ENCODE results near the gene SPTBN1. TPM values are rescaled to one million over a fixed set of nuclear protein-coding genes. Genes with fewer than 3 reads are reported as not detected.

Gene SPTBN1
- total and polyA plus RNA-seq, 2 of the 13 experiments (the other 11 are each of a cell fraction or from before 2014, with no cell fraction given), result 123 to 299 TPM

GRCh38 chr2:54669677-54670484 lies 213.8 kb downstream of the SPTBN1 start (continued):
- TF ChIP-seq ZNF580 (CRISPR knock-in tag; IDR thresholded peaks at IDR 0.05; ENCODE audit: borderline replicate concordance, low read depth) (peak; percentile 92), SP1 (IDR thresholded peaks at IDR 0.05) (no peak), SP1 (CRISPR knock-in tag; IDR thresholded peaks at IDR 0.05) (peak; percentile 42; the same call in 1 of the 2 replicates), AGO2 (optimal IDR thresholded peaks at IDR 0.05; ENCODE audit: low read depth, low read length) (peak; percentile 47), HNF1B (CRISPR knock-in tag; IDR thresholded peaks at IDR 0.05) (no peak; the same call in 1 of the 2 replicates), ZNF160 (CRISPR knock-in tag; IDR thresholded peaks at IDR 0.05) (no peak), ZNF234 (CRISPR knock-in tag; conservative IDR thresholded peaks at IDR 0.05) (no peak), SNAPC4 (CRISPR knock-in tag; IDR thresholded peaks at IDR 0.05) (peak; percentile 79; the same call in 1 of the 2 replicates), ATRX (CRISPR knock-in tag; IDR thresholded peaks at IDR 0.05; ENCODE audit: borderline replicate concordance) (no peak), ZNF766 (CRISPR knock-in tag; IDR thresholded peaks at IDR 0.05; ENCODE audit: borderline replicate concordance) (0 out of 2 replicates have a peak, but pooled peaks have one; percentile 59), SP140L (CRISPR knock-in tag; IDR thresholded peaks at IDR 0.05; ENCODE audit: borderline replicate concordance) (peak; percentile 70; the same call in 1 of the 2 replicates), SNAPC2 (CRISPR knock-in tag; IDR thresholded peaks at IDR 0.05) (peak; percentile 75; the same call in 1 of the 2 replicates)
- TF ChIP-seq, protein P1, sequence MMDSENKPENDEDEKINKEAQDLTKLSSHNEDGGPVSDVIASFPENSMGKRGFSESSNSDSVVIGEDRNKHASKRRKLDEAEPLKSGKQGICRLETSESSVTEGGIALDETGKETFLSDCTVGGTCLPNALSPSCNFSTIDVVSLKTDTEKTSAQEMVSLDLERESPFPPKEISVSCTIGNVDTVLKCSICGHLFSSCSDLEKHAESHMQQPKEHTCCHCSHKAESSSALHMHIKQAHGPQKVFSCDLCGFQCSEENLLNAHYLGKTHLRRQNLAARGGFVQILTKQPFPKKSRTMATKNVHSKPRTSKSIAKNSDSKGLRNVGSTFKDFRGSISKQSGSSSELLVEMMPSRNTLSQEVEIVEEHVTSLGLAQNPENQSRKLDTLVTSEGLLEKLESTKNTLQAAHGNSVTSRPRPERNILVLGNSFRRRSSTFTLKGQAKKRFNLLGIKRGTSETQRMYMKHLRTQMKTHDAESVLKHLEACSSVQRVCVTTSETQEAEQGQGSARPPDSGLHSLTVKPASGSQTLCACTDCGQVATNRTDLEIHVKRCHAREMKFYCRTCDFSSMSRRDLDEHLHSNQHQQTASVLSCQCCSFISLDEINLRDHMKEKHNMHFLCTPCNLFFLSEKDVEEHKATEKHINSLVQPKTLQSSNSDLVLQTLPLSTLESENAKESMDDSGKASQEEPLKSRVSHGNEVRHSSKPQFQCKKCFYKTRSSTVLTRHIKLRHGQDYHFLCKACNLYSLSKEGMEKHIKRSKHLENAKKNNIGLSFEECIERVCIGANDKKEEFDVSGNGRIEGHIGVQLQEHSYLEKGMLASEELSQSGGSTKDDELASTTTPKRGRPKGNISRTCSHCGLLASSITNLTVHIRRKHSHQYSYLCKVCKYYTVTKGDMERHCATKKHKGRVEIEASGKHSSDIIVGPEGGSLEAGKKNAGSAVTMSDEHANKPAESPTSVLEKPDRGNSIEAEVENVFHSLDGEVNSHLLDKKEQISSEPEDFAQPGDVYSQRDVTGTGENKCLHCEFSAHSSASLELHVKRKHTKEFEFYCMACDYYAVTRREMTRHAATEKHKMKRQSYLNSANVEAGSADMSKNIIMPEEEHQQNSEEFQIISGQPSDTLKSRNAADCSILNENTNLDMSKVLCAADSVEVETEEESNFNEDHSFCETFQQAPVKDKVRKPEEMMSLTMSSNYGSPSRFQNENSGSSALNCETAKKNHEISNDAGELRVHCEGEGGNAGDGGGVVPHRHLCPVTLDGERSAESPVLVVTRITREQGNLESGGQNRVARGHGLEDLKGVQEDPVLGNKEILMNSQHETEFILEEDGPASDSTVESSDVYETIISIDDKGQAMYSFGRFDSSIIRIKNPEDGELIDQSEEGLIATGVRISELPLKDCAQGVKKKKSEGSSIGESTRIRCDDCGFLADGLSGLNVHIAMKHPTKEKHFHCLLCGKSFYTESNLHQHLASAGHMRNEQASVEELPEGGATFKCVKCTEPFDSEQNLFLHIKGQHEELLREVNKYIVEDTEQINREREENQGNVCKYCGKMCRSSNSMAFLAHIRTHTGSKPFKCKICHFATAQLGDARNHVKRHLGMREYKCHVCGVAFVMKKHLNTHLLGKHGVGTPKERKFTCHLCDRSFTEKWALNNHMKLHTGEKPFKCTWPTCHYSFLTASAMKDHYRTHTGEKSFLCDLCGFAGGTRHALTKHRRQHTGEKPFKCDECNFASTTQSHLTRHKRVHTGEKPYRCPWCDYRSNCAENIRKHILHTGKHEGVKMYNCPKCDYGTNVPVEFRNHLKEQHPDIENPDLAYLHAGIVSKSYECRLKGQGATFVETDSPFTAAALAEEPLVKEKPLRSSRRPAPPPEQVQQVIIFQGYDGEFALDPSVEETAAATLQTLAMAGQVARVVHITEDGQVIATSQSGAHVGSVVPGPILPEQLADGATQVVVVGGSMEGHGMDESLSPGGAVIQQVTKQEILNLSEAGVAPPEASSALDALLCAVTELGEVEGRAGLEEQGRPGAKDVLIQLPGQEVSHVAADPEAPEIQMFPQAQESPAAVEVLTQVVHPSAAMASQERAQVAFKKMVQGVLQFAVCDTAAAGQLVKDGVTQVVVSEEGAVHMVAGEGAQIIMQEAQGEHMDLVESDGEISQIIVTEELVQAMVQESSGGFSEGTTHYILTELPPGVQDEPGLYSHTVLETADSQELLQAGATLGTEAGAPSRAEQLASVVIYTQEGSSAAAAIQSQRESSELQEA (CRISPR knock-in tag; IDR thresholded peaks at IDR 0.05; ENCODE audit: not compliant biosample characterization), result no peak
